ENCODE measurements around the gene DNAJC4.

Gene DNAJC4

GRCh38 chr11:64218628-64219353 is 11.6 kb upstream of the DNAJC4 start:
- TF ChIP-seq POLR2A (IDR thresholded peaks at IDR 0.05; ENCODE audit: low read length) (no peak), GATA1 (IDR thresholded peaks at IDR 0.05; ENCODE audit: low read depth, low read length) (no peak)
- no peak for DNase-seq

DNA sequence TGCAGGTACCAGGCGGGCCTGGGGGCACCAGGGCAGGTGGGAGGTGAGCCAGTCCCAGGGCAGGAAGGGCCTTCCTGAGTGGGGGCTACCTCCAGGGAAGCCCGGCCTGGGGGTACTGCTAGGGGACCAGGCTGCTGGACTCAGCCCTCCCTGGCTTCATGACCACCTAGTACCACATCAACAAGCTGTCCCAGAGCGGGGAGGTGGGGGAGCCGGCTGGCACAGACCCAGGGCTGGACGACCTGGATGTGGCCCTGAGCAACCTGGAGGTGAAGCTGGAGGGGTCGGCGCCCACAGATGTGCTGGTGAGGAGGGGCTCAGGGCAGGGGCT is 11.0 kb upstream of the DNAJC4 start:
- no peak for DNase-seq
- TF ChIP-seq GATA1 (IDR thresholded peaks at IDR 0.05; ENCODE audit: low read depth, low read length) (no peak), POLR2A (IDR thresholded peaks at IDR 0.05; ENCODE audit: low read length) (no peak)

- TF ChIP-seq GATA1 (IDR thresholded peaks at IDR 0.05; ENCODE audit: low read depth, low read length) (no peak), POLR2A (IDR thresholded peaks at IDR 0.05; ENCODE audit: low read length) (peak; percentile 15)
These were observed 10.6 kb upstream of the DNAJC4 start for GRCh38 chr11:64219755-64220154.

GRCh38 chr11:64220271-64220670 is 10.1 kb upstream of the DNAJC4 start:
- TF ChIP-seq POLR2A (IDR thresholded peaks at IDR 0.05; ENCODE audit: low read length), result no peak
- TF ChIP-seq GATA1 (IDR thresholded peaks at IDR 0.05; ENCODE audit: low read depth, low read length), result no peak

More at GRCh38 chr11:64219755-64220154, 10.6 kb upstream of the DNAJC4 start:
- DNase-seq, result no peak

GRCh38 chr11:64220798-64221197 is 9.6 kb upstream of the DNAJC4 start:
- DNase-seq, result no peak

More at GRCh38 chr11:64220271-64220670, 10.1 kb upstream of the DNAJC4 start:
- no peak for DNase-seq

GRCh38 chr11:64222651-64223000 is 7.7 kb upstream of the DNAJC4 start:
- TF ChIP-seq GATA1 (IDR thresholded peaks at IDR 0.05; ENCODE audit: low read depth, low read length), result no peak
- no peak for TF ChIP-seq POLR2A (IDR thresholded peaks at IDR 0.05; ENCODE audit: low read length)
- no peak for DNase-seq

More at GRCh38 chr11:64220798-64221197, 9.6 kb upstream of the DNAJC4 start:
- TF ChIP-seq POLR2A (IDR thresholded peaks at IDR 0.05; ENCODE audit: low read length) (no peak), GATA1 (IDR thresholded peaks at IDR 0.05; ENCODE audit: low read depth, low read length) (no peak)

DNA sequence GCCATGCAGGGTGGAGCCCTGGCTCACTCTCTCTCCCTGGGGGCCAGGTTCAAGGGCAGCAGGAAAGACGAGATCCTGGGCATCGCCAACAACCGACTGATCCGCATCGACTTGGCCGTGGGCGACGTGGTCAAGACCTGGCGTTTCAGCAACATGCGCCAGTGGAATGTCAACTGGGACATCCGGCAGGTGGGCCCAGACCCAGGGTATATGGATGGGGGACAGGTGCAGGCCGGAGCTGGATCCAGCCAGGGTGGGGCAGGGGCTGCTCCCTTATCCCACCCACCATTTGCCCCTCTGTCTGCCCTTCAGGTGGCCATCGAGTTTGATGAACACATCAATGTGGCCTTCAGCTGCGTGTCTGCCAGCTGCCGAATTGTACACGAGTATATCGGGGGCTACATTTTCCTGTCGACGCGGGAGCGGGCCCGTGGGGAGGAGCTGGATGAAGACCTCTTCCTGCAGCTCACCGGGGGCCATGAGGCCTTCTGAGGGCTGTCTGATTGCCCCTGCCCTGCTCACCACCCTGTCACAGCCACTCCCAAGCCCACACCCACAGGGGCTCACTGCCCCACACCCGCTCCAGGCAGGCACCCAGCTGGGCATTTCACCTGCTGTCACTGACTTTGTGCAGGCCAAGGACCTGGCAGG is 7.2 kb upstream of the DNAJC4 start:
- no peak for DNase-seq

DNA sequence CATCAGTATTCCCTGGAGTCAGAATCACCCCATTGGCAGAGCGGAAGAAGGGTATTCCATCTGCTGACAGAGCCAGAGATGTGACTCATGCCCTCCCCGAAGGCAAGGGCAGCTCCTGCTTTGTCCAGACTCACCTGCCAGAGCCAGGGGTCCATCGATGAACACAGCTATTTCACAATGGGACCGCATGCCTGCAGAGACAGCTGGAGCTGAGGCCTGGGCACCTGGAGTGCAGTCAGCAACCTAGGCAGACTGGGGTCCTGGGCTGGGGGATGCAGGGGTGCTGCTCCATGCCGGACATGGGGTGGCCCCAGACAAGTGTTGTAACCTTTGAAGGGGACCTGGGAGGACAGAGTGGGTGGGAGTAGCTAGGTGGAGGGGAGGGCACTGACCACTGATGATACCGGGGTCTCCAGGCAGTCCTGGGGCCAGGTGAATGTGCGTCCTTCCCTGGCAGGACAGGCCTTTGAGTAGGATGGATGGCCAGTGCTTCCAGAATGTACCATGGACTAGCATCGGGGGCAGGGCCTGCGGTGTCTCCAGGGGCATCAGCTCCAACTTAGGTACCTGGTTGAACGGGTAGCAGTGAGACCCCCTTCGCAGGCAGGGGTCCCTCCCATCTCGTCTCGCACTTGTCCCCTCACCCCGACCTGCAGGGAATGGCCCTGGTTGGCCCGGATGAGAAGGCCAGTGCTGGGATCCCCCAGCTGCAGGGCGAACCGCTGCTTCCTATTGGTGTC is 6.0 kb upstream of the DNAJC4 start:
- no peak for DNase-seq
- peak; percentile 59 for TF ChIP-seq POLR2A (IDR thresholded peaks at IDR 0.05; ENCODE audit: low read length)
- no peak for TF ChIP-seq GATA1 (IDR thresholded peaks at IDR 0.05; ENCODE audit: low read depth, low read length)

More for the DNA sequence above, 7.2 kb upstream of the DNAJC4 start:
- TF ChIP-seq GATA1 (IDR thresholded peaks at IDR 0.05; ENCODE audit: low read depth, low read length) (no peak), POLR2A (IDR thresholded peaks at IDR 0.05; ENCODE audit: low read length) (no peak)

- no peak for DNase-seq
- no peak for TF ChIP-seq POLR2A (IDR thresholded peaks at IDR 0.05; ENCODE audit: low read length)
- no peak for TF ChIP-seq GATA1 (IDR thresholded peaks at IDR 0.05; ENCODE audit: low read depth, low read length)
These were observed 5.3 kb upstream of the DNAJC4 start for GRCh38 chr11:64224891-64225607.

DNA sequence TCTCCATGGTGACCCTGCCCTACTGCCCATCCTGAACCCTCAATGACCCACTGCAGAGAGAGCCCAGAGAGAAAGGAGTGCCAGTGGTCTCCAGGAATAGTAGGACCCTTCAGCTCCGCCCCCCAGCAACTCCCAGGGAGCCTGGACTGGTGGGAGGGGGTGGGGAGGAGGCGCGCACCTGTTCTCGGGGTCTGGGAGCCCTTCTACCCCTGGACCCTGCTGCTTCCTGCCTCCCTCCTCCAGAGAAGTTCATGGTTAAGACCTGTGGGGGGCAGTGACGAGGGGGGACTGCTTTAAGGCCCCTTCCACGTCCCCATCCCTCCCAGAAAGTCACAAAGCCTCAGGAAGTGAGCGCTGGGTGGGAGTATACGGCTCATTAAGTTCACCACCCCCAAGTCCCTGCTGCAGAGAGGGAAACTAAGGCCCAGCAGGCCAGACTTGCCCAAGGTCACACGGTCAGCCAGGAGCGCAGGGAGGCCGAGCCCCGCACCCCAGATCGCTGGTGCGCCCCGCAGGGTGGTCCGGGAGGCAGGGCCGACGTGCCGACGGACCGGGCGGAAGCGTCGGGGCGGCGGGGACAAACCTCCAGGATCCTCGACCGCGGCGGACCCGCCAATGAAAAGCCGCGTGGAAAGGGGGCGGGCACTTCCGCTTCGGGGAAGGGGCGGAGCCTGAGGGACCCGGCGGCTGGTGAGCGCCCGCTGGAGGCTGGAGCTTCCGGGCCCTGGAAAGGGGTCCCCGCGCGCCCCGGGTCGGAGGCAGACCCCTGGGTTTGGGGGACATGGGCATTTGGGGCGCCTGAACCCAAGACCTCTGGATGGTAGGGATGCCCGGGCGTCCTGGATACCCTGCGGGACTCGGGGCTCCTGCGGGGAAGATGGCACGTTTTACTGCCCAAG is 4.5 kb upstream of the DNAJC4 start, which contains the start of the genes NUDT22 and TRPT1:
NUDT22 (plus strand) TSS at position 667 of the 899 bp plus-strand sequence. CDS start 379 bp downstream, outside the sequence.
TRPT1 (minus strand) TSS at position 579 of the 899 bp plus-strand sequence; CDS start at position 253, 326 bp downstream.
- TF ChIP-seq GATA1 (IDR thresholded peaks at IDR 0.05; ENCODE audit: low read depth, low read length), result no peak
- peak; percentile 75 for TF ChIP-seq POLR2A (IDR thresholded peaks at IDR 0.05; ENCODE audit: low read length)
- DNase-seq, result peak; percentile 87 to 91

- DNase-seq, result peak; percentile 71 to 75
- TF ChIP-seq GATA1 (IDR thresholded peaks at IDR 0.05; ENCODE audit: low read depth, low read length), result no peak
- TF ChIP-seq POLR2A (IDR thresholded peaks at IDR 0.05; ENCODE audit: low read length), result peak; percentile 40
These were observed 3.8 kb upstream of the DNAJC4 start for GRCh38 chr11:64226507-64227051.

- DNase-seq, result no peak
- TF ChIP-seq POLR2A (IDR thresholded peaks at IDR 0.05; ENCODE audit: low read length) (no peak), GATA1 (IDR thresholded peaks at IDR 0.05; ENCODE audit: low read depth, low read length) (no peak)
These were observed 2.9 kb upstream of the DNAJC4 start for GRCh38 chr11:64227405-64227956.
